HG03342 (cell line): ENCODE results near the gene KCTD4.

Experiments
- ATAC-seq: cut with Tn5 transposase; IDR thresholded peaks from one replicate; pipeline ENCODE4 v1.9.1; 2021; ENCODE audit warnings: mild to moderate bottlenecking, moderate library complexity; ENCODE audit not compliant: unreplicated experiment

The KCTD4 gene

DNA sequence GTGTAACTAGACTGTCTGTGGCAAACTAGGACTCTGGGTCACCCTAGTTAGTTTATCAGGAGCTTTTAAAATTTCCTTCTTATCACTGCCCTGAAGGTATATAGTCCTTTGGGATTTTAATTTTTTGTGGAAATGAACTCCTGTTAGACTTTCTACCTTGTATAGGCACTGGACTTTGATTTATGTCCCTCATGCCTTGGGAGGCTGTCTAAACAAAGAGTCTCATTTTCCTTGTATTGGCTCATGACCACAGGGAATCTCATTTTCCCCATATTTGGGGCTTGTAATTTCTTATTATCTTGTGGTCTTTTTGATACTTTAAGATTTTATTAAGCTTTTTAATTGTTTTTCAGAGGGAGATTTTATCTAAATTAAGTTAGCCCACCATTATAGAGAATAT is 21.4 kb downstream of the KCTD4 start:
- ATAC-seq, result no peak

DNA sequence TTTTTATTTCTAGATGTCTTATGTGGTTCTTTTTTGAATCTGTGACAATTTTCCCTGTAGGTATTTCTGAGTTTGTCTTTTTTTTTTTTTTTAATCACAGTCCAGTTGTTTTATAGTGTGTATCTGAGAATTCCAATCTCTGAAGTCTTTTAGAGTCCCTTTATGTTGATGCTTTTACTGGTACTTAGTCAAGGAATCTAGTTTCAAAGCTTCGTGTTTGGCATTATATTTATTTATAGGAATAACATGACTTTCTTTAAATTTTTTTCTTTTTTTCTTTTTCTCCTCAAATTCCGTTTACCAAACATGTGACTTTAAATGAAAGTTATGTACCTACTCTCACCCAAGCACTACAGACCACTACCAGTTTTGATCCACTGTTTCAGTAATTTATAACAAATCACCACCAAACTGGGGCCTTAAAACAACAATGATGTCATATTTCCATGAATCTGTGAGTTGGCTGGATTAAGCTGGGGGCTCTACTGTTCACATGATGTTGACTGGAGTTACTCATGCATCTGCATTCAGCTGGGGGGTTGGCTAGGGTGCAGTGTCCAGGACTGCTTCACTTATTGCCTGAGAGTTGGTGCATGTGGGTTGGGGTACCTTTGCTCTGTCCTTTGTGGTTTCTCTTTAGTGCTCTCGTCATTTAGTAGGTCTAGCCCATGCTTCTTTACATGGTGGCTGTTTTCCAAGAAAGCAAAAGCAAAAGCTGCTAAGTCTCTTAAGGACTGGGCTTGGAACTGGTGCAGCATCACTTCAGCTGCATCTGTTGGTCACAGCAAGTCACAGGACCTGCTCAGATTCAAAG is 22.3 kb downstream of the KCTD4 start:
- no peak for ATAC-seq

DNA sequence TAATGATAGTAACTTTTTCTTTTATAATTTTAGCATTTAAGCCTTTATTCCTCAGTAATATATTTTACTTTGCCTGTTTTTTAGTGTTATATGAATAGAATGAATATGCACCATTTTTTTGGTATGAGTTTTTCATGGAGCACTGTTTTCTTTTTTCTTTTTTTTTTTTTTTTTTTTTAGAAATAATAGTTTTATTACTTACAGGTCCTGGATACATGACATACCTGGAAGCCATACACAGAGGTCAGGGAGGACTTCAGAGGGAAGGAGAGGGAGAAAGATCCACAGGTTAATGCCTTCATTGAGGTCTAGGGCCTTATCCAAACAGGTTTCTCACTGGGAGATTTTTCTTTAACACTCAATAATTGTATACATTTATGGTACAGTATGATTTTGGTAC is 26.4 kb downstream of the KCTD4 start:
- ATAC-seq, result no peak

DNA sequence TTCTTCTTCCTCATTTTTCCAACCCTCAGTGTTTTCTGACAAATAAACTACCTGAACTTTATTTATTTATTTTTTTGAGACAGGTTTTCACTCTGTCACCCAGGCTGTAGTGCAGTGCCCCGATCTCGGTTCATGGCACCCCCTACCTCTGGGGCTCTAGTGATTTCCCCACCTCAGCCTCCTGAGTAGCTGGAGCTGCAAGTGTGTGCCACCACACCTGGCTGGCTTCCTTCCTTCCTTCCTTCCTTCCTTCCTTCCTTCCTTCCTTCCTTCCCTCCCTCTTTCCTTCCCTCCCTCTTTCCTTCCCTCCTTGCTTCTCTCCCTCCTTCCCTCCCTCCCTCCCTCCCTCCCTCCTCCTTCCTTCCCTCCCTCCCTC is 32.3 kb downstream of the KCTD4 start:
- ATAC-seq, result no peak

DNA sequence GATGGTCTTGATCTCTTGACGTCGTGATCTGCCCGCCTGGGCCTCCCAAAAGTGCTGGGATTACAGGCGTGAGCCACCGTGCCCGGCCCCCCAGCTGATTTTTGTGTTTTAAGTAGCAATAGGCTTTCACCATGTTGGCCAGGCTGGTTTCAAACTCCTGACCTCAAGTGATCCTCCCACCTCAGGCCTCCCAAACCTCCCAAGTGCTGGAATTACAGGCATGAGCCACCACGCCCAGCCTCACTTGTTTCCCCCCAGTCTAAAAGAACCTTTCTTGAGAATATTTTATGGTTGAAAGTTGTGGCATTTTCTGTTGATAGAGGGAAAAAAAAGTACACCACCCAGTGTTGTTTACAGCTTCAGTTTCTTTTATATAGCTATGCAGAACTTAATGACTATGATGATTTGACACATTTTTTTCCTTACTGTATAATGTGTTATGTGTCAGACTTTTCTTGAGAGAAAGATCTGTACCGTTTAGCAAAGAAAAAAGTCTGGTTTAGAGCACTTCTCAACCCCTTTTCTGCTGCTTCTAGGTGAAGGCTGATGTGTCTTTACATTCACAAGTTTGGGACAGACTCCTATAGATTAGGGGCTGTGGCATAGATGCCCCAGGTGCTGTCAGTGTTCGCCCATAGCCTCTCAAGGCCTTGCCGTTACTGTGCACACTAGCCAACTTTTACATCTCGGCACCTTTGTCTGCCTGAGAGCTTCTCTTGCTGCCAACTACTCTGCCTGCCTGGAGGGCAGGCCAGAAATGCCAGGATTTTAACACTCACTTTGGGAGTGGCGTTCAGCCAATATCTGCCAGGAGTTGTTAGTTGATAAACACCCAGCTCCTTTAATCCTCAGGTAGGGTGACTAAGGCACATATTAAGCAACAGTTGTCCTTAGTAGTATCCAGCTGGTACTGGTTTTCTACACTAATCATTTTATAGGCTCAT is 33.0 kb downstream of the KCTD4 start:
- ATAC-seq, result no peak

DNA sequence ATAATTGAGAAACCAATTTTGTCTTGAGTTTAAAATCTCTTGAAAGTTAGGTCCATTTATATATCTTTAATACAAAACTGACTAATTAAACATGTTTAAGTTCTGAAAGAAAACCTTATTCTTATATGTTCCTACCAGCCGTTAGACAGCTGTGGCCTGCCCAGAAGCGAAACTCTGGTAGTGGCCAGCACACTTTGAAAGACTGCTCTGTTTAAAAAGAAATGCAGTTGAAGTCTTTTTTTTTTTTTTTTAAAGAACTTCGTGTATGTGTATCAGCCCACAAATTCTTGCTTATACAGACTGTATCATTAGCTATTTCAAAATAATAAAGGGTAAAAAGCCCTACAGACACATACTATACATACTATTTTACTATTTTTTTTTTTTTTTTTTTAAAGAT is 34.0 kb downstream of the KCTD4 start:
- no peak for ATAC-seq

DNA sequence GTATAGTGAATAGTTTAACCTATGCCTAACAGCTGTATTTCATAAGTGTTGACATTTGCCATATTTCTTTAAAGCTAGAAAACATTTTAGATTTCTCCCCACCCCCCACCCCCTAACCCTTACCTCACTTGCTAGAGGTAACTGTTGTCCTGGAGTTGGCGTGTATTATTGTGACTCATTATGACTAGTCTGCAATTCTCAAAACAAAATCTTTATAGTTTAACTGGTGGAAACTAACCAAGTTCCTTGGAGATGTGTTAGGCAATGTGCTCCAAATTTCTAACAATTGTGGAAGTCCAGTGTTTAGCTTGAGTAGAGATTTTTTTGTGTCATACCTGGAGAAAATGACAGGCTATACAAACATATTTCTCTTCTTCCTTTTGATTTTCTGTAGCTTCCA is 38.0 kb downstream of the KCTD4 start:
- no peak for ATAC-seq

DNA sequence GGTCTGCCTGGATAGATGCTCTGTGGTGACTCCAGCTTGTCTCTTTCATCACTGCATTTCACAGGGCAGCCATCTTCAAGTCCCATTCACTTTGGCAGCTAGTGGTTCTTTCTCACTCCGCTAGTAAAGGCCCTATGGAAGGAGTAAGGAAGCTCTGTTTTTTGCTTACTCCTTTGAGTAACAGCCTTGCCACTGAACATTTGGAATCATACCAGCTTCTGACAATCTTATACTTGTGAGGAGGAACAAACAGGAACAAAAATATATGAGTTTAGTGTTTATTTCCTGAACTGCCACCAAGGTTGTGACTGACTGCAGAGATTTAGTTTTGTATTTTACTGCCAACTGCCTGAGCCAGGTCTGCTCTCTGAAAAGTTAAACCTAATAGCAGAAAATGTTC is 38.7 kb downstream of the KCTD4 start:
- no peak for ATAC-seq

DNA sequence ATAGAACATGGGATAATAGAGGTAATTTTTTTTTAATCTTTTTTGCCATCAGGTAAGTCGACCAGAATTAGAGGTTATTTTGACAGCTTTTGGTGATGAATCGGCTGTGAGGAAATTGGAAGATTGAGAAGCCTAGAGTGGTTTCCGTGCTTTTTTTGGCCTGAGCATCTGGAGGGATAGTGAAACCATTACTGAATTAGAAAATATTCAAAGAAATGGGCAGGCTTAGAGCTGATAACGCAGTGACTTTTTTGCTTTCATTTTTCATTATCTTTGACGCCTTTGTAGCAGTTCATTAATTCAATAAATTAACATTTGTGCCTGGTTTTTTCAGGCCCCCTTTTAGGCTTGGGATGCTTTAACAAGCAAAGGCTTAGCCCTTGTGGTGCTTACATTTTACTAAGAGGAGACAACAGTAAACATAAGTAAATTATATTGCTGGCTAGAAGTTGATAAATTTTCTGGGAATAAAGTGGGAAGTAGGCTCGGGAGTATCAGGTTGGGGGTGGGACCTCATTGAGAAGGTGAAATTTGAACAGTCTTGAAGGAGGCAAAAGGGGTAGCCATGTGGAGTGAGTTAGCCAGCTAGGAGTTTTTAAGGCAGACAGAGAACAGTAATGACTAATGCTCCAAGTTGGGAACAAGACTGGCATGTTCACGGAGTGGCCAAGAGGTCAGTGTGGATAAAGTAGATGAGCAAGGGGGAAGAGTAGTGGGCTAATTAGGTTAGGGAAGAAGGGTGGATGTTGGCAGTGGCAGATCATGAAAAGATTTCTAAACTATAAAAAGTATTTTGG is 44.1 kb downstream of the KCTD4 start:
- no peak for ATAC-seq

DNA sequence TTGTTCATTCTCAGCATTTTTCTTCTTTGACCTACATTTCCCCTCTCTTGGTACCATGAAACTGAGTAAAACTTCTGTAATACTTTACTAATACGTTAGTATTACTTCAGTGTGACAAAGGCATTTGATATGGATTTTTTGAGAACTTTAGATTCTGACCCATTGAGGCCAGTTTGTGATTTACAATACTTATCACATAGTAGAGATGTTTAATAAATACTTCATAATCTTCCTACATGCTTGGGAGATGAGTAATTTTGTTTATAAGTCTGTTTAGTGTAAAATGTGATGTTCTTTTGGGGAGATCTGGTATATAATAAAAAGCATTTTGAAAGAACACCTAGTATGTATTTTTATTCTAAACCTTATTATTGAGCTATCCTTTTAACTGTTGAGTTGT is 50.9 kb downstream of the KCTD4 start:
- ATAC-seq, result no peak

DNA sequence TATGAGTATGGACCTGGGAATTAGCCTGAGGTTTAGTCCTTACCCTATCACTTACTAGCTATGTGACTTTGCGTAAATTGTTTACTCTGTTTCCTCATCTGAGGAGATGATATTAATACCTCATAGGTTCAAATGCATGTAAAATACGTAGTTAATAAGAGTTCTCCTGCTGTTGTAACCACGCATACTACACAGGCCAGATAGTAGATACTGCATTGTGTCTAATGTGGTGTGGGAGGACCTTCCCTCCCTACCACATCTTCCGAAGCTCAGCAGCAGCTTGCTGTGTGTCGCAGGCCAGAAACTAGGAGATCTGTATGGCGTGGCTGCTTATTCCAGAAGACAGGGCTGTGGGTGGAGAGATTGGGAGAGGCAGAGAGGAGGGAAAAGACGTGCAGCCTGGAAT is 57.5 kb downstream of the KCTD4 start:
- ATAC-seq, result no peak
